Neutrophil (primary cell): Measurements from ENCODE around the gene GAS7.

Experiments used
- H3K27ac ChIP-seq: fragments of 200-600 bp; sonication (generic); 2 replicates; pipeline ENCODE4 v1.5.1; 2016; ENCODE audit warnings: mild to moderate bottlenecking, moderate library complexity
- H3K27me3 ChIP-seq: fragments of 200-600 bp; sonication (generic); 2 replicates; pipeline ENCODE4 v1.6.0; 2016; ENCODE audit warnings: mild to moderate bottlenecking
- H3K36me3 ChIP-seq: fragments of 200-600 bp; sonication (generic); 2 replicates; pipeline ENCODE4 v1.5.1; 2017
- H3K4me1 ChIP-seq, 2 experiments: fragments of 200-600 bp in 1 of 2; sonication (generic) in 1 of 2; 1 replicate in 1 of 2; 2 replicates in 1 of 2; pipeline versions ENCODE4 v1.5.1 to v1.6.1; 2013 to 2016; ENCODE audit warnings: low read depth in 1 of 2, low read length in 1 of 2, mild to moderate bottlenecking in 1 of 2, moderate library complexity in 1 of 2; ENCODE audit not compliant: control insufficient read depth in 1 of 2, insufficient read depth in 1 of 2
- H3K4me3 ChIP-seq, 2 experiments: fragments of 200-600 bp in 1 of 2; sonication (generic) in 1 of 2; 1 replicate in 1 of 2; 2 replicates in 1 of 2; pipeline ENCODE4 v1.5.1; 2013 to 2016; ENCODE audit warnings: low read depth in 1 of 2, low read length in 1 of 2, mild to moderate bottlenecking in 1 of 2, moderate library complexity in 1 of 2
- H3K9me3 ChIP-seq: fragments of 200-600 bp; sonication (generic); 2 replicates; pipeline ENCODE4 v1.5.1; 2016
- CTCF ChIP-seq: fragments of 200-600 bp; sonication (generic); IDR thresholded peaks from 2 replicates; pipeline ENCODE4 v1.5.1; 2016; ENCODE audit warnings: antibody characterized with exemption

GAS7 gene

GRCh38 chr17:10219193-10219592, 20.8 kb upstream of the GAS7 start:
- H3K4me1 ChIP-seq: peaks cover 0 to 7% of the 10 kb centered on the region in 2 experiments
- no peak overlapping the region for H3K27ac ChIP-seq
- no peaks in the 10 kb centered on the region for H3K9me3 ChIP-seq
- no peak overlapping the region for H3K4me3 ChIP-seq
- H3K27me3 ChIP-seq: no peaks in the 10 kb centered on the region
- no peaks in the 10 kb centered on the region for H3K36me3 ChIP-seq
- TF ChIP-seq CTCF: no peak

- no peaks in the 10 kb centered on the region for H3K4me1 ChIP-seq
- no peaks in the 10 kb centered on the region for H3K36me3 ChIP-seq
- H3K27me3 ChIP-seq: no peaks in the 10 kb centered on the region
- TF ChIP-seq CTCF: no peak
- no peak overlapping the region for H3K4me3 ChIP-seq
- H3K27ac ChIP-seq: no peak overlapping the region
- H3K9me3 ChIP-seq: no peaks in the 10 kb centered on the region
Observed at GRCh38 chr17:10217916-10218315, 19.5 kb upstream of the GAS7 start.

GRCh38 chr17:10216213-10216938, 18.0 kb upstream of the GAS7 start:
- Histone ChIP-seq H3K9me3 (no peaks in the 10 kb centered on the region), H3K36me3 (no peaks in the 10 kb centered on the region), H3K4me1 (peaks cover 5 to 6% of the 10 kb centered on the region in 2 experiments), H3K4me3 (no peak overlapping the region), H3K27ac (no peak overlapping the region), H3K27me3 (no peaks in the 10 kb centered on the region)
- no peak for TF ChIP-seq CTCF

GRCh38 chr17:10215286-10215685, 16.9 kb upstream of the GAS7 start:
- H3K4me1 ChIP-seq: peaks cover 10 to 11% of the 10 kb centered on the region in 2 experiments
- no peaks in the 10 kb centered on the region for H3K27me3 ChIP-seq
- no peaks in the 10 kb centered on the region for H3K36me3 ChIP-seq
- H3K9me3 ChIP-seq: no peaks in the 10 kb centered on the region
- no peak overlapping the region for H3K27ac ChIP-seq
- TF ChIP-seq CTCF: no peak
- no peak overlapping the region for H3K4me3 ChIP-seq

- no peak for TF ChIP-seq CTCF
- Histone ChIP-seq H3K27ac (peak overlapping the region; percentile 21), H3K36me3 (no peaks in the 10 kb centered on the region), H3K4me3 (no peak overlapping the region), H3K27me3 (no peaks in the 10 kb centered on the region), H3K9me3 (no peaks in the 10 kb centered on the region), H3K4me1 (peaks cover 28 to 32% of the 10 kb centered on the region in 2 experiments)
Observed at GRCh38 chr17:10211666-10212065, 13.3 kb upstream of the GAS7 start.
